ENCODE measurements around the gene MRPL34. TPM values are rescaled to one million over a fixed set of nuclear protein-coding genes. Genes with fewer than 3 reads are reported as not detected.

Gene MRPL34
- total and polyA plus RNA-seq, 12 donors = 122 to 301 (median 155) TPM

DNA sequence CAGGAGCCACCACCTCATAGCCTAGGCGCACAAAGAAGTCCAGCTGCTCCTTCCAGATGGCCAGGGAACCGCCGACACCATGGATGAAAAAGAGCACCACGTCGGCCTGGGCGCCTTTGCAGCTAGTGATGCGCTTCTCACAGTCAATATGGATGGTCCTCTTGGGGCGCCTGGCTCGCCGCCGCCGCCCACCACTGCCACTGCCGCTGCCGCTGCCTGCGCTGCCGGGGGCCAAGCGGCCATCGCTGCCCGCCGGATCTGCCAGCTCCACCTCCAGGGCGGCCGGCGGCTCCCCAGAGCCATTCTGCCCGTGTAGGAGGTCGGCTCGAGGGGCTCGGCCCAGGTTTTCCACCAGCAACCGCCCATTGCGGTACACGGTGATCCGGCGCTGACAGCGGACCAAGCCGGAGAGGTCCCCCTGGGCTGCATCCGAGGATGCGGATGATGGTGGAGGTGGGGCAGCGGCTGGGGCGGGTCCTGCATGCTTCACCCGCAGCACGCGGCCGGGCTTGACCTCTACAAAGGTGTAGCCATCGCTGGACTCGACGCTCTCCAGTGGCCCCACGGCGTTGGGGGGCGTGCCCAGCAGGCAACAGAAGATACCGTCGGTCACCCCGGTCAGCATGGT, 4.6 kb upstream of the MRPL34 start:
- H3K36me3 ChIP-seq = peaks cover 0 to 25% (median 5%) of the 10 kb centered on the region in 9 donors
- no peak overlapping the region for H3K4me3 ChIP-seq
- ATAC-seq (no peak), DNase-seq (no peak)
- H3K9me3 ChIP-seq = peaks cover 0 to 10% (median 0%) of the 10 kb centered on the region in 11 donors
- WGBS, 2 donors = 94 to 95% methylated on average over 38 to 51 of the region's 51 CpGs
- no peaks in the 10 kb centered on the region for H3K27me3 ChIP-seq
- TF ChIP-seq CTCF (IDR thresholded peaks at IDR 0.05) = no peak
- intact Hi-C loops (cut with DNase I) = no loop called here
- H3K4me1 ChIP-seq = peaks cover 4 to 39% (median 30%) of the 10 kb centered on the region in 9 donors
- H3K27ac ChIP-seq = no peak overlapping the region

GRCh38 chr19:17302391-17303166, 3.1 kb upstream of the MRPL34 start:
- TF ChIP-seq CTCF (IDR thresholded peaks at IDR 0.05) = no peak
- H3K4me3 ChIP-seq = peak overlapping the region; percentile 34 to 94 (median 76)
- peaks cover 0 to 19% (median 5%) of the 10 kb centered on the region in 9 donors for H3K36me3 ChIP-seq
- no peaks in the 10 kb centered on the region for H3K27me3 ChIP-seq
- 15% methylated on average over 29 of the region's 29 CpGs for WGBS, 2 donors
- peaks cover 7 to 49% (median 44%) of the 10 kb centered on the region in 9 donors for H3K4me1 ChIP-seq
- H3K9me3 ChIP-seq = peaks cover 0 to 10% (median 0%) of the 10 kb centered on the region in 11 donors
- intact Hi-C loops (cut with DNase I) = no loop called here
- no peak for DNase-seq
- H3K27ac ChIP-seq = peak overlapping the region in 9 of 10 donors; percentile 46 to 98 (median 89)
- peak in 1 of 8 donors; percentile 1 for ATAC-seq

GRCh38 chr19:17303167-17303939, 2.3 kb upstream of the MRPL34 start, which contains the start of gene ABHD8:
Gene ABHD8 (minus strand): TSS chr19:17303425. CDS start chr19:17301616, 1,809 bp downstream.
- Histone ChIP-seq H3K27me3 (no peaks in the 10 kb centered on the region), H3K4me3 (peak within 1 kb of the TSS; percentile 34 to 94 (median 76)), H3K27ac (peak within 1 kb of the TSS in 9 of 10 donors; percentile 46 to 98 (median 92)), H3K4me1 (peaks cover 7 to 49% (median 45%) of the 10 kb centered on the region in 9 donors), H3K9me3 (peaks cover 0 to 2% (median 0%) of the 10 kb centered on the region in 11 donors), H3K36me3 (peaks cover 0 to 15% (median 1%) of the 10 kb centered on the region in 9 donors)
- TF ChIP-seq CTCF (IDR thresholded peaks at IDR 0.05) = peak; percentile 59 to 84 (median 66)
- DNase-seq = peak; percentile 96 to 98
- peak; percentile 81 to 90 (median 86) for ATAC-seq
- WGBS, 2 donors = 2% methylated on average over 52 of the region's 52 CpGs
- intact Hi-C loops (cut with DNase I) = no loop called here

DNA sequence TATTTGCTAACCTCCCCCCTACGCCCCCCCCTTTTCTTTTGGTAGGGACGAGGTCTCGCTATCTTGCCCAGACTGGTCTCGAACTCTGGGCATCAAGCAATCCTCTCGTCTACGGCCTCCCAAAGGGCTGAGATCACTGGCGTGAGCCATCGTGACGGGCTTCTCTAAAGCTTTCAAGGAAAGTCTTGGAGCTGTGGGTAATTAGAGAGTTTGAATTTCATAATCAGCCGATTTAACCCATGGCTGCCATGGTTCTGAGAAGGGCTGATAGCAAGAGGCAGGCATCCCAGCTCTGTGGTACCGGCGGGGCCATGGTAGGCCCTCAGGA, 1.8 kb upstream of the MRPL34 start:
- peak overlapping the region in 4 of 10 donors; percentile 67 to 92 (median 80) for H3K4me3 ChIP-seq
- no peak for TF ChIP-seq CTCF (IDR thresholded peaks at IDR 0.05)
- H3K9me3 ChIP-seq = no peaks in the 10 kb centered on the region
- peaks cover 7 to 54% (median 49%) of the 10 kb centered on the region in 9 donors for H3K4me1 ChIP-seq
- intact Hi-C loops (cut with DNase I) = loop anchor here in 1 of 10 donors (2.0 kb wide), 1 partner anchor 33 kb away; the partner anchor contains the start of gene GTPBP3
- WGBS, 2 donors = 56 to 66% methylated on average over 12 of the region's 12 CpGs
- H3K36me3 ChIP-seq = peaks cover 0 to 10% (median 0%) of the 10 kb centered on the region in 9 donors
- no peaks in the 10 kb centered on the region for H3K27me3 ChIP-seq
- H3K27ac ChIP-seq = peak overlapping the region in 8 of 10 donors; percentile 46 to 98 (median 92)
- ATAC-seq (no peak), DNase-seq (no peak)

All from heart right ventricle (tissue), 16 donors.